HG03521 (cell line): ENCODE data around the gene FAM32A.
"Not testable (repeated sequence)": the region's sequence is repeated elsewhere in the genome, so short reads cannot be mapped to it uniquely, and the experiment has no call there.

Experiments used
- ATAC-seq: cut with Tn5 transposase; IDR thresholded peaks from one replicate; pipeline ENCODE4 v1.9.1; 2021; ENCODE audit warnings: mild to moderate bottlenecking, moderate library complexity; ENCODE audit not compliant: unreplicated experiment

Gene FAM32A

GRCh38 chr19:16161840-16162239 lies 23.4 kb upstream of the FAM32A start:
- no peak for ATAC-seq

GRCh38 chr19:16164222-16164890 lies 20.9 kb upstream of the FAM32A start:
- ATAC-seq: no peak

DNA sequence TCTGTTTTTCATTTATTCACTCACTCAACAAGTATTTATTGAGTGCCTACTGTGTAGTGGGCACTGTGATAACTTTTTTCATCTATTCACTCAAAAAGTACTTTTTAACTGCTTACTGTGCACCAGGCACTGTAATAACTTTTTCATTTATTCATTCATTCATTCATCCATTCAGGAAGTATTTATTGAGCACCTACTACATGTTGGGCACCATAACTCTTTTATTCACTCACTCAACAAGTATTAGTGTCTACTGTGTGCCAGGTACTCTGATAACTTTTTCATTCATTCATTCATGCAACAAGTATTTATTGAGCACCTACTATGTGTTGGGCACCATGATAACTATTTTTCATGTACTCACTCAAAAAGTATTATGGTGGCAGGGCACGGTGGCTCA lies 18.8 kb upstream of the FAM32A start:
- no peak for ATAC-seq

DNA sequence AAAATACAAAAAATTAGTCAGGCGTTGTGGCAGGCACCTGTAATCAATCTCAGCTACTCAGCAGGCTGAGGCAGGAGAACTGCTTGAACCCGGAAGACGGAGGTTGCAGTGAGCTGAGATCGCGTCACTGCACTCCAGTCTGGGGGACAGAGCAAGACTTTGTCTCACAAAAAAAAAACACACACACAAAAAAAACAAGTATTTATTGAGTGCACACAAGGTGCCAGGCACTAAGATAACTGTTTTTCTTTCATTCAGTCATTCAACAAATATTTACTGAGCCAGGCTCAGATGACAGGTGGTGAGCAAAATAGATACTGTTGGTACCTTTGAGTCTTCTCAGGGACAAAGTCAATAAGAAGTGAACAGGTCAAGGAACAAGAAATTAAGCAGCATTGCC lies 18.2 kb upstream of the FAM32A start:
- ATAC-seq: no peak

- no peak for ATAC-seq
Measured at GRCh38 chr19:16168465-16169081, 16.6 kb upstream of the FAM32A start.

DNA sequence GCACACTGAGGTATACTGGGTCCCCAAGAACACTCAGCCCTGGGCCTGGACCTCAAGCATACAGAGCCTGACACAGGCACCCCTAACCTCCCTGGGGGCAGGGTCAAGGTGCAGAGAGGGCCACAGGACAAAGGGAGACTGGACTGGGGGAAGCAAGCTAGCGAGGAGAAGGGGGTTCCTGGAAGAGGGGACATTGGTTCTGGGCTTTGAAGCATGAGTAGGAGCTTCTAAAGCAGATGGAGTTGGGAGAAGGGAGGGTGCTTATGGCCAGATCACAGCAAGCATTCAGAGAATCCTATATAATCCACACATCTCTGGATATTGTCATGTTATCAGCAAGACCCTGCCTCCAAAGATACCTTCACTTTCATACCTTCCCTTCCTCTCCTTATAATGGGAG lies 15.1 kb upstream of the FAM32A start:
- ATAC-seq: no peak

- no peak for ATAC-seq
Measured at GRCh38 chr19:16175954-16176353, 9.3 kb upstream of the FAM32A start.

DNA sequence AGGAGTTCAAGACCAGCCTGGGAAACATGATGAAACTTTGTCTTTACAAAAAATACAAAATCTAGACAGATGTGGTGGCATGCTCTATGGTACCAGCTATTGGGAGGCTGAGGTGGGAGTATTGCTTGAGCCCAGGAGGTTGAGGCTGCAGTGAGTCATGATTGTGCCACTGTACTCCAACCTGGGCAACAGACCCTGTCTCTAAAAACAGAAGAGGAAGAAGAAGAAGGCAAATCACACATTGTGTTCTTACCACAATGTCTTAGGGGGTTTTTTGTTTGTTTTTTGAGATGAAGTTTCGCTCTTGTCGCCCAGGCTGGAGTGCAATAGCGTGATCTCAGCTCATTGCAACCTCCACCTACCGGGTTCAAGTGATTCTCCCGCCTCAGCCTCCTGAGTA lies 6.3 kb upstream of the FAM32A start:
- ATAC-seq: not testable (repeated sequence)

GRCh38 chr19:16180611-16181010 lies 4.6 kb upstream of the FAM32A start:
- ATAC-seq: no peak

GRCh38 chr19:16184665-16185122 lies 516 bp upstream of the FAM32A start:
- ATAC-seq: no peak

- no peak for ATAC-seq
Measured at GRCh38 chr19:16185768-16186123, 536 bp downstream of the FAM32A start.

DNA sequence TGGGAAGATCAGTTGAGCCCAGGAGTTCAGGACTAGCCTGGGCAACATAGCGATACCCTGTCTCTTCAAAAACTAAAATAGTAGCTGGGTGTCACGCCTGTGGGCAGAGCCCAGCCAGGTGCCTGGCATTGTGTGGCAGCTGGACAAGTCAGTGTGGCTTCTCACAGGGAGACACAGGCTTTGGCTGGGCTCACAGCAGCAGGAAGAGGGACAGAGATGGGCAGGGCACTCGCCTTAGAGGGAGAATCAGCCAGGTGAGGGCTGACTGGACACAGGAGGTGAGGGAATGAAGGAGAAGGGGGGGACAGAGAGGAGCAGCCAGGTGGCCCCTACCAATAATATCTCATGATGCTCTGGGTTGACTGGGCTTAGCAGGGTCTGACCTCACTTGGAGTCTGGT lies 3.3 kb downstream of the FAM32A start:
- no peak for ATAC-seq

DNA sequence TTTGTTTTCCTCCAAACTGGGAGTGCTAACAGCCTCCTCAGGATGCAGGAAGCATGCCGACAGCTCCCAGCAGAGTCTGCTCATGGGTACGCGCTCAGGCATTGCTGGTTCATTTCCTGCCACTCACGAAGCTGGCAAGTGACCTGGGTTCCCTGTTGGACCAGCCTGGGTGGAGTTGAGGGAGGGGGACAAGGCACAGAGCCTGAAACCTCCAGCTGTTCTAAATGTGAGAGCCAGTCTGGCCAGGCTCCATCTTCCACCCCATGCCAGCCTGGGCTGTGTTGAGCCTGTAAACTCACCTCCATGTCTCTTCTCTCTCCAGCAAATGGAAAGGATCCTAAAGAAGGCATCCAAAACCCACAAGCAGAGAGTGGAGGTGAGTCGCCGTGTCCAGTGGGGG lies 5.0 kb downstream of the FAM32A start:
- ATAC-seq: no peak

DNA sequence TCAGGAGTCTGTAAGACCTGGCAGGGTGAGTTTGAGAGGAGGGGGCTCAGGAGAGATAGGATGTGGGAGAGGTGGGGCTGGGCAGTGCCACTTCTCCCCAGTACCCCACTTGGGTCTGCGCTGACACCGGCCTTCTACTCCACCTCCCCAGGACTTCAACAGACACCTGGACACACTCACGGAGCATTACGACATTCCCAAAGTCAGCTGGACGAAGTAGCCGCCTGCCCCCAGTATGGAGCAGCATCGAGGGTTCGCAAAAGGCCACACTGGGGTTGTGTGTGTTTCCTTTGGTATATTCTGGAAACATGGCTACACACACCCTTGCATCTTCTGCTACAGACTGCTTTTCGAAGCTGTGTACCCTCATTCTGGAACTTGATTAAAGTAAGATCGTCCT lies 5.5 kb downstream of the FAM32A start:
- no peak for ATAC-seq

GRCh38 chr19:16191216-16191908 lies 6.2 kb downstream of the FAM32A start:
- ATAC-seq: no peak

- ATAC-seq: no peak
Measured at GRCh38 chr19:16193466-16193865, 8.3 kb downstream of the FAM32A start.

- no peak for ATAC-seq
Measured at GRCh38 chr19:16197188-16197621, 12.0 kb downstream of the FAM32A start.

- peak; percentile 89 for ATAC-seq
Measured at GRCh38 chr19:16197622-16198369, 12.6 kb downstream of the FAM32A start, which contains the start of gene AP1M1. AP1M1 (plus strand) TSS chr19:16197911; CDS start chr19:16198027, 116 bp downstream.

DNA sequence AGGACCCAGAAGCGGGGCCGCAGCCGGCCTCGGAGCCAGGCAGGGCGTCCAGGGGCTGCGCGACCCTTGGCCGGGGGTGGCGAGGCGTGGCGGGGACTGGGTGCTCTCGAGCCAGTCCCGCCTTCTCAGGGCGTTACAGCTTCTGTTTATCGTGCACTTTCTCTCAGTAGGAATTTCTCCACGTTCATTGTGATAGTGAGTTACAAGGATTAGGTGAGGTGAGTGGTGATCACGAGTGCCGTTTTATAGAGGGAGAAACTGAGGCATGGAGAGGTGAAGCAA lies 13.1 kb downstream of the FAM32A start:
- ATAC-seq: peak; percentile 9

GRCh38 chr19:16199275-16199932 lies 14.2 kb downstream of the FAM32A start:
- ATAC-seq: no peak
